KMS-11 (cell line): ENCODE results near the gene AFAP1L2.
A peak's percentile ranks its signal among the peaks of the same experiment; 100 is the strongest.

Experiments used
- H2AFZ ChIP-seq: fragments of 200-600 bp; sonication (generic); 2 replicates; pipeline ENCODE4 v1.6.1; 2016; ENCODE audit warnings: antibody characterized with exemption, mixed run types, low read depth
- H3K27ac ChIP-seq: fragments of 200-600 bp; sonication (generic); 2 replicates; pipeline ENCODE4 v1.6.1; 2016; ENCODE audit warnings: mild to moderate bottlenecking, mixed run types
- H3K27me3 ChIP-seq: fragments of 200-600 bp; sonication (generic); 2 replicates; pipeline ENCODE4 v1.6.1; 2017; ENCODE audit warnings: mild to moderate bottlenecking, low read depth, mixed run types, moderate library complexity; ENCODE audit not compliant: insufficient read depth
- H3K36me3 ChIP-seq: fragments of 200-600 bp; sonication (generic); 2 replicates; pipeline ENCODE4 v1.6.1; 2017; ENCODE audit warnings: mild to moderate bottlenecking, mixed run types; ENCODE audit not compliant: insufficient read depth
- H3K4me1 ChIP-seq: fragments of 200-600 bp; sonication (generic); 2 replicates; pipeline ENCODE4 v1.6.1; 2016; ENCODE audit warnings: mild to moderate bottlenecking, low read depth, mixed run types; ENCODE audit not compliant: poor library complexity, severe bottlenecking
- H3K4me2 ChIP-seq: fragments of 200-600 bp; sonication (generic); 2 replicates; pipeline ENCODE4 v1.7.0; 2016; ENCODE audit warnings: mild to moderate bottlenecking, mixed run types
- H3K4me3 ChIP-seq: fragments of 200-600 bp; sonication (generic); IDR thresholded peaks from 2 replicates; pipeline ENCODE4 v1.6.1; 2017; ENCODE audit warnings: low read depth, low read length, mixed read lengths; ENCODE audit not compliant: insufficient read depth
- H3K79me2 ChIP-seq: fragments of 200-600 bp; sonication (generic); 2 replicates; pipeline ENCODE4 v1.6.1; 2016; ENCODE audit warnings: low read depth, mixed run types; ENCODE audit not compliant: insufficient read depth
- H3K9ac ChIP-seq: fragments of 200-600 bp; sonication (generic); 2 replicates; pipeline ENCODE4 v1.6.1; 2016; ENCODE audit warnings: mild to moderate bottlenecking, mixed run types
- H4K20me1 ChIP-seq: fragments of 200-600 bp; sonication (generic); 2 replicates; pipeline ENCODE4 v1.6.1; 2016; ENCODE audit warnings: mild to moderate bottlenecking, mixed run types; ENCODE audit not compliant: insufficient read depth
- CTCF ChIP-seq: fragments of 200-600 bp; sonication (generic); conservative IDR thresholded peaks from 2 replicates; pipeline ENCODE4 v1.6.1; 2017; ENCODE audit warnings: low read depth, mild to moderate bottlenecking, antibody characterized with exemption, low read length, moderate library complexity, mixed read lengths

AFAP1L2 gene

GRCh38 chr10:114260366-114260765, 143.9 kb downstream of the AFAP1L2 start:
- no peak overlapping the region for H3K9ac ChIP-seq
- no peaks in the 10 kb centered on the region for H3K36me3 ChIP-seq
- no peaks in the 10 kb centered on the region for H3K27me3 ChIP-seq
- TF ChIP-seq CTCF = no peak
- no peak overlapping the region for H2AFZ ChIP-seq
- no peak overlapping the region for H3K4me3 ChIP-seq
- no peaks in the 10 kb centered on the region for H3K79me2 ChIP-seq
- H3K27ac ChIP-seq = no peak overlapping the region
- H3K4me2 ChIP-seq = peak overlapping the region; percentile 55; the same call in 1 of the 2 replicates
- H3K4me1 ChIP-seq = peaks cover 17% of the 10 kb centered on the region
- no peaks in the 10 kb centered on the region for H4K20me1 ChIP-seq

GRCh38 chr10:114259824-114260223, 144.5 kb downstream of the AFAP1L2 start:
- no peaks in the 10 kb centered on the region for H3K79me2 ChIP-seq
- H2AFZ ChIP-seq = no peak overlapping the region
- H3K9ac ChIP-seq = no peak overlapping the region
- peaks cover 17% of the 10 kb centered on the region for H3K4me1 ChIP-seq
- H3K27me3 ChIP-seq = no peaks in the 10 kb centered on the region
- H3K4me2 ChIP-seq = no peak overlapping the region
- TF ChIP-seq CTCF = no peak
- H4K20me1 ChIP-seq = no peaks in the 10 kb centered on the region
- no peak overlapping the region for H3K4me3 ChIP-seq
- H3K36me3 ChIP-seq = no peaks in the 10 kb centered on the region
- no peak overlapping the region for H3K27ac ChIP-seq

- Histone ChIP-seq H2AFZ (no peak overlapping the region), H3K27ac (no peak overlapping the region), H3K9ac (no peak overlapping the region)
These were observed 145.9 kb downstream of the AFAP1L2 start for GRCh38 chr10:114258274-114258840.

GRCh38 chr10:114257498-114257897, 146.8 kb downstream of the AFAP1L2 start:
- H3K27ac ChIP-seq = no peak overlapping the region
- H2AFZ ChIP-seq = no peak overlapping the region
- no peaks in the 10 kb centered on the region for H3K27me3 ChIP-seq
- H3K9ac ChIP-seq = no peak overlapping the region
- no peaks in the 10 kb centered on the region for H3K36me3 ChIP-seq
- H3K4me3 ChIP-seq = no peak overlapping the region
- H3K4me2 ChIP-seq = no peak overlapping the region
- H4K20me1 ChIP-seq = no peaks in the 10 kb centered on the region
- no peaks in the 10 kb centered on the region for H3K79me2 ChIP-seq
- H3K4me1 ChIP-seq = peaks cover 17% of the 10 kb centered on the region
- no peak for TF ChIP-seq CTCF

More at GRCh38 chr10:114258274-114258840, 145.9 kb downstream of the AFAP1L2 start:
- H4K20me1 ChIP-seq = no peaks in the 10 kb centered on the region
- no peak overlapping the region for H3K4me2 ChIP-seq
- H3K79me2 ChIP-seq = no peaks in the 10 kb centered on the region
- no peaks in the 10 kb centered on the region for H3K36me3 ChIP-seq
- no peak overlapping the region for H3K4me3 ChIP-seq
- H3K27me3 ChIP-seq = no peaks in the 10 kb centered on the region
- peaks cover 17% of the 10 kb centered on the region for H3K4me1 ChIP-seq
- TF ChIP-seq CTCF = no peak
